ENCODE results near the gene EP400.

EP400 gene

GRCh38 chr12:132065609-132066344 is 116.0 kb downstream of the EP400 start:
- no peak for DNase-seq (ENCODE audit: low spot score)
- H3K4me3 ChIP-seq: no peak overlapping the region
- no peak overlapping the region for H3K27ac ChIP-seq
- no peak for TF ChIP-seq CTCF (IDR thresholded peaks at IDR 0.05)

GRCh38 chr12:132066345-132066685 is 116.6 kb downstream of the EP400 start:
- TF ChIP-seq CTCF (IDR thresholded peaks at IDR 0.05): no peak
- H3K4me3 ChIP-seq: no peak overlapping the region
- DNase-seq (ENCODE audit: low spot score): no peak
- no peak overlapping the region for H3K27ac ChIP-seq

GRCh38 chr12:132066749-132067148 is 117.0 kb downstream of the EP400 start:
- no peak for DNase-seq (ENCODE audit: low spot score)
- no peak for TF ChIP-seq CTCF (IDR thresholded peaks at IDR 0.05)
- no peak overlapping the region for H3K4me3 ChIP-seq
- no peak overlapping the region for H3K27ac ChIP-seq

- Histone ChIP-seq H3K27ac (no peak overlapping the region), H3K4me3 (no peak overlapping the region)
- TF ChIP-seq CTCF (IDR thresholded peaks at IDR 0.05): no peak
- no peak for DNase-seq (ENCODE audit: low spot score)
Observed at GRCh38 chr12:132067182-132067581, 117.4 kb downstream of the EP400 start.

- Histone ChIP-seq H3K4me3 (no peak overlapping the region), H3K27ac (no peak overlapping the region)
- no peak for DNase-seq (ENCODE audit: low spot score)
- no peak for TF ChIP-seq CTCF (IDR thresholded peaks at IDR 0.05)
Observed at GRCh38 chr12:132068250-132068649, 118.5 kb downstream of the EP400 start.

GRCh38 chr12:132069336-132069985 is 119.7 kb downstream of the EP400 start:
- TF ChIP-seq CTCF (IDR thresholded peaks at IDR 0.05): no peak
- no peak overlapping the region for H3K4me3 ChIP-seq
- H3K27ac ChIP-seq: no peak overlapping the region
- DNase-seq (ENCODE audit: low spot score): no peak

- TF ChIP-seq CTCF (IDR thresholded peaks at IDR 0.05): no peak
- no peak for DNase-seq (ENCODE audit: low spot score)
- Histone ChIP-seq H3K27ac (no peak overlapping the region), H3K4me3 (no peak overlapping the region)
Observed at GRCh38 chr12:132070298-132070697, 120.6 kb downstream of the EP400 start.
